ENCODE results near the gene SRCAP.

DNA sequence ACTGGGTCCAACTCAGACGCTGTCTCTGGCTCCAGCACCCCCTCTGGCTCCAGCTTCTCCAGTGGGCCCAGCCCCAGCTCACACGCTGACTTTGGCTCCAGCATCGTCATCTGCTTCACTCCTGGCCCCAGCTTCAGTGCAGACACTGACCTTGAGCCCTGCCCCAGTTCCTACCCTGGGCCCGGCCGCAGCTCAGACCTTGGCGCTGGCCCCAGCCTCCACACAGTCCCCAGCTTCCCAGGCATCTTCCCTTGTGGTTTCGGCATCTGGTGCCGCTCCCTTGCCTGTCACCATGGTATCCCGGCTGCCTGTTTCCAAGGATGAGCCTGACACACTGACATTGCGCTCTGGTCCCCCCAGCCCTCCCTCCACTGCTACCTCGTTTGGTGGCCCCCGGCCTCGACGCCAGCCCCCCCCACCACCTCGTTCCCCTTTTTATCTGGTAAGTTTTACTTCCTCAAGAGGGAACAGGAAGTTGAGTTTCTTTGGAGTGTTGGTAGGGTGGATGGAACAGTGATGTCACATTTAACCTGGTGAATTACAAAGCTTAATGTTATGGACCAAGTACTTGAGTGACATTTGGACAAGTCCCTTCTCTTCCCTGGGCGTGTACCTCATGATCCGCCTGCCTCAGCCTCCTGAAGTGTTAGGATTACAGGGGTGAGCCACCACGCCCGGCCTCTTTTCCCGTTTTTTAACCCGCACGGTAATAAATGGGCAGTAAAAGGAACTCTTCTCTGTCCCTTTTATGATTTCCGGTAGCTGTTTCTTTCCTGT lies 25.9 kb downstream of the SRCAP start:
- TF ChIP-seq, protein P1, sequence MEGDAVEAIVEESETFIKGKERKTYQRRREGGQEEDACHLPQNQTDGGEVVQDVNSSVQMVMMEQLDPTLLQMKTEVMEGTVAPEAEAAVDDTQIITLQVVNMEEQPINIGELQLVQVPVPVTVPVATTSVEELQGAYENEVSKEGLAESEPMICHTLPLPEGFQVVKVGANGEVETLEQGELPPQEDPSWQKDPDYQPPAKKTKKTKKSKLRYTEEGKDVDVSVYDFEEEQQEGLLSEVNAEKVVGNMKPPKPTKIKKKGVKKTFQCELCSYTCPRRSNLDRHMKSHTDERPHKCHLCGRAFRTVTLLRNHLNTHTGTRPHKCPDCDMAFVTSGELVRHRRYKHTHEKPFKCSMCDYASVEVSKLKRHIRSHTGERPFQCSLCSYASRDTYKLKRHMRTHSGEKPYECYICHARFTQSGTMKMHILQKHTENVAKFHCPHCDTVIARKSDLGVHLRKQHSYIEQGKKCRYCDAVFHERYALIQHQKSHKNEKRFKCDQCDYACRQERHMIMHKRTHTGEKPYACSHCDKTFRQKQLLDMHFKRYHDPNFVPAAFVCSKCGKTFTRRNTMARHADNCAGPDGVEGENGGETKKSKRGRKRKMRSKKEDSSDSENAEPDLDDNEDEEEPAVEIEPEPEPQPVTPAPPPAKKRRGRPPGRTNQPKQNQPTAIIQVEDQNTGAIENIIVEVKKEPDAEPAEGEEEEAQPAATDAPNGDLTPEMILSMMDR (IDR thresholded peaks at IDR 0.05) = no peak
- TF ChIP-seq POLR2A (IDR thresholded peaks at IDR 0.05) = no peak
